K562 (cell line): ENCODE results near the gene TMEM132D. TPM values are rescaled to one million over a fixed set of nuclear protein-coding genes. Genes with fewer than 3 reads are reported as not detected.

Experiments
- ATF7 ChIP-seq: fragments of 450-650 bp; IDR thresholded peaks from 2 replicates; pipeline ENCODE4 v1.7.1; 2014; ENCODE audit warnings: mild to moderate bottlenecking, moderate library complexity
- ELF2 ChIP-seq: fragments of 250-450 bp; sonication (Bioruptor Pico); IDR thresholded peaks from 2 replicates; pipeline ENCODE4 v1.5.0; 2021; ENCODE audit warnings: mild to moderate bottlenecking
- HDAC2 ChIP-seq: fragments of 450-650 bp; IDR thresholded peaks from 2 replicates; pipeline ENCODE4 v1.6.1; 2016; ENCODE audit warnings: mild to moderate bottlenecking
- TCF15 ChIP-seq: fragments of 250-450 bp; sonication (Bioruptor Pico); IDR thresholded peaks from 2 replicates; pipeline ENCODE4 v1.8.0; 2022; ENCODE audit warnings: moderate library complexity, mild to moderate bottlenecking, inconsistent platforms
- ZNF586 ChIP-seq: fragments of 450-650 bp; formaldehyde crosslinking; conservative IDR thresholded peaks from 2 replicates; pipeline ENCODE4 v1.4.0; 2020; ENCODE audit warnings: mild to moderate bottlenecking, moderate library complexity
- polyA plus RNA-seq, 8 experiments: library from polyadenylated mRNA; depleted of rRNA in 4 of 8; stranded (reverse) in 5 of 8; unstranded in 3 of 8; fragments of >200 nt; fragmentation: Nextera tagmentation in 2 of 8; fragmentation: Illumina TruSeq in 1 of 8; extraction: Ambion mirVana in 2 of 8; extraction: Trizol in 1 of 8; gene quantifications; 2 replicates each; pipeline versions ENCODE4 v1.2.1 to v1.2.3, GENCODE V29; 2011 to 2014; ENCODE audit warnings: inconsistent platforms in 1 of 8, missing spikeins in 1 of 8
- total RNA-seq, 7 experiments: library from RNA; depleted of rRNA in 6 of 7; stranded (reverse); fragments of >200 nt in 6 of 7; fragmentation: Illumina TruSeq in 2 of 7; extraction: Trizol in 2 of 7; gene quantifications; 2 replicates each; pipeline versions ENCODE4 v1.2.1 to v1.2.3, GENCODE V29; 2011 to 2021; ENCODE audit warnings: low replicate concordance in 1 of 7
- TF ChIP-seq, protein P1 (sequence below): fragments of 250-450 bp; sonication (Bioruptor Pico); IDR thresholded peaks from 2 replicates; pipeline ENCODE4 v1.4.0; 2020

Gene TMEM132D
- total and polyA plus RNA-seq, 9 of the 15 experiments (the other 6 are each of a cell fraction or from before 2014, with no cell fraction given) = not detected

DNA sequence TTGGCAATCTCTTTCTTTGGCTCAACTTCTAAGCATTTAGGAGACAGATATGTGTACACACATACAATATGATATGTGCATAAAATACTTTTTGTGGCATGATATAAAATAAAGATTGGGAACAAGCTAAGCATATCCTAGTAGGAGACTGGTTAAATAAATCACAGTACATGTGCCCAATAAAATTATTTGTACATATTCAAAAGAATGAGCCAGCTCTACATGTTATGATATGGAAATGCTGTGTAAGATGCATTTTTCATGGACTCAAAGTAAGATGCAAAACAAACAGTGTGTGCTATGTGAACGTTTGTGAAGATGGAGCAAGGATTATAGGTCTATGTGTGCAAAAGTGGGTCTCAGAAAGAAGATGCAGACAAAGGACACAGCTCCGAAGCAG is 311.4 kb downstream of the TMEM132D start (continued):
- TF ChIP-seq HDAC2 = no peak
- TF ChIP-seq, protein P1, sequence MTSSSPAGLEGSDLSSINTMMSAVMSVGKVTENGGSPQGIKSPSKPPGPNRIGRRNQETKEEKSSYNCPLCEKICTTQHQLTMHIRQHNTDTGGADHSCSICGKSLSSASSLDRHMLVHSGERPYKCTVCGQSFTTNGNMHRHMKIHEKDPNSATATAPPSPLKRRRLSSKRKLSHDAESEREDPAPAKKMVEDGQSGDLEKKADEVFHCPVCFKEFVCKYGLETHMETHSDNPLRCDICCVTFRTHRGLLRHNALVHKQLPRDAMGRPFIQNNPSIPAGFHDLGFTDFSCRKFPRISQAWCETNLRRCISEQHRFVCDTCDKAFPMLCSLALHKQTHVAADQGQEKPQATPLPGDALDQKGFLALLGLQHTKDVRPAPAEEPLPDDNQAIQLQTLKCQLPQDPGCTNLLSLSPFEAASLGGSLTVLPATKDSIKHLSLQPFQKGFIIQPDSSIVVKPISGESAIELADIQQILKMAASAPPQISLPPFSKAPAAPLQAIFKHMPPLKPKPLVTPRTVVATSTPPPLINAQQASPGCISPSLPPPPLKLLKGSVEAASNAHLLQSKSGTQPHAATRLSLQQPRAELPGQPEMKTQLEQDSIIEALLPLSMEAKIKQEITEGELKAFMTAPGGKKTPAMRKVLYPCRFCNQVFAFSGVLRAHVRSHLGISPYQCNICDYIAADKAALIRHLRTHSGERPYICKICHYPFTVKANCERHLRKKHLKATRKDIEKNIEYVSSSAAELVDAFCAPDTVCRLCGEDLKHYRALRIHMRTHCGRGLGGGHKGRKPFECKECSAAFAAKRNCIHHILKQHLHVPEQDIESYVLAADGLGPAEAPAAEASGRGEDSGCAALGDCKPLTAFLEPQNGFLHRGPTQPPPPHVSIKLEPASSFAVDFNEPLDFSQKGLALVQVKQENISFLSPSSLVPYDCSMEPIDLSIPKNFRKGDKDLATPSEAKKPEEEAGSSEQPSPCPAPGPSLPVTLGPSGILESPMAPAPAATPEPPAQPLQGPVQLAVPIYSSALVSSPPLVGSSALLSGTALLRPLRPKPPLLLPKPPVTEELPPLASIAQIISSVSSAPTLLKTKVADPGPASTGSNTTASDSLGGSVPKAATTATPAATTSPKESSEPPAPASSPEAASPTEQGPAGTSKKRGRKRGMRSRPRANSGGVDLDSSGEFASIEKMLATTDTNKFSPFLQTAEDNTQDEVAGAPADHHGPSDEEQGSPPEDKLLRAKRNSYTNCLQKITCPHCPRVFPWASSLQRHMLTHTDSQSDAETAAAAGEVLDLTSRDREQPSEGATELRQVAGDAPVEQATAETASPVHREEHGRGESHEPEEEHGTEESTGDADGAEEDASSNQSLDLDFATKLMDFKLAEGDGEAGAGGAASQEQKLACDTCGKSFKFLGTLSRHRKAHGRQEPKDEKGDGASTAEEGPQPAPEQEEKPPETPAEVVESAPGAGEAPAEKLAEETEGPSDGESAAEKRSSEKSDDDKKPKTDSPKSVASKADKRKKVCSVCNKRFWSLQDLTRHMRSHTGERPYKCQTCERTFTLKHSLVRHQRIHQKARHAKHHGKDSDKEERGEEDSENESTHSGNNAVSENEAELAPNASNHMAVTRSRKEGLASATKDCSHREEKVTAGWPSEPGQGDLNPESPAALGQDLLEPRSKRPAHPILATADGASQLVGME (CRISPR knock-in tag) = no peak
- no peak for TF ChIP-seq ELF2 (CRISPR knock-in tag)
- TF ChIP-seq ATF7 = no peak
- TF ChIP-seq TCF15 (CRISPR knock-in tag) = no peak
- TF ChIP-seq ZNF586 = no peak
